GM18907 (cell line): ENCODE measurements around the gene SPATA45.
A peak's percentile ranks its signal among the peaks of the same experiment; 100 is the strongest.

Source experiments
- ATAC-seq: cut with Tn5 transposase; IDR thresholded peaks from one replicate; pipeline ENCODE4 v1.9.1; 2021; ENCODE audit warnings: mild to moderate bottlenecking, moderate library complexity; ENCODE audit not compliant: unreplicated experiment

The SPATA45 gene

DNA sequence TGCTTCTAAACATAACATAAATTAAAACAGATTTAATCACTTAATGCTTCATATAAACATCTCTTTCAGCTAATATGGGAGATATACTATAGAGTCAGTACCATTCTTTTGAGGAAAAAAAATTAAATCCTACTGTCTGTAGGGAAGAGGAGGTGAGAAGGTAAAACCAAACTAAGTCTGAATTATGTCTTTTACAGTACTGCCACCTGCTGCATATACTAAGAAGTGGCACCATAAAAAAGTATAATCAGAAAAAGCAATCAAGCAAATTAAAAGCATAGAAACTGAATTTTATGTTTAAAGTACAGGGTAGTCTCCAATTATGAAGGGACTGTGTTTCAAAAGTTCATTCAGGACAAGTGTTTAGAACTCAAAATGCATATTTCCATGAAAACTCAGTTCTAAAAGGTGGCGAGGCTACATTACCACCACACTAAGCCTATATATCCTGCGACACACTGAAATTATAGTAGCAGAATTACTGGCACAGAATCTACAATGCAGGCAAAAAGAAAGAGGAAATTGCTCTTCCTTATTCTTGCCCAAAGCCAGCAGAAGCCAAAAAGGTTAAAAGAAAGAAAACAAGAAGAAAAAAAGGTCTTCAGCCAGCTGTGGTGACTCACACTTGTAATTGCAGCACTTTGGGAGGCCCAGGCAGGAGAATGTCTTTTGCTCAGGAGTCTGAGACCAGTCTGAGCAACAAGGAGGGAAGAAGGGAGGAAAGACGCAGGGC is 64.9 kb downstream of the SPATA45 start:
- ATAC-seq, result peak; percentile 45

DNA sequence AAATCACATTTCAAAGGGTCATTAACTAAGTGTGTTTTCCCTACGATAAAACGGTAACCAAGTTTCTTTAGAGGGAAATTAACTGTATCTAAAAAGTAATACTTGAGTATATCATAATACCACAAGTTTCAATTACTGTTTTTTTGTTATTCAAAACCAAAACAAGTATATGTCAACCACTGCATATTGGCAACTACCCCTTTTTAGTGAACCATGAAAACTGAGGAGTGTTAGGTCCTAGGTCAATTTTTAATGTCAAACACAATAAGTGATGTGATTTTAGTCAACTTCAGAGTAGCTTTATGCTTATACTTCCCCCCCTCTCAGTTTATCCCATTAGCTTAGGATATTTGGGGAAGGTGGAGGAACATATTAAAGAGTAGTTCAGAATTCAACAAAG is 66.2 kb downstream of the SPATA45 start:
- no peak for ATAC-seq

DNA sequence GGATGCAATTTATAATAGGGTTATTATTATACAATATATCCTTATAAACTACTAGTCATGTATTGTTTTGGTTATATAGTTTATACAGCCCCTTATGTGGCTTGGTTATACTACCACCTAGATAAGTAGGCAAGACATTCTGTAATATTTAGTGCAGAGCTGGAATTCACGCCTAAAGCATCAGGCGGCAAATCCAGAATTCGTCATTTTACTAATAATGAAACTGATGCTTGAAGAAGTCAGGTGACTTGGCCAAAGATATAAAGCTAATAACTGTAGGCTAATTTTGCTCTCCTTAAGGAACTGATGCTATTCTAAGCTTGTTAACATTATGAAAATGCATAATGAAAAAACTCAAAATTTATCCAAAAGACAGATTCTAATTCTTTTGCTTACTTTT is 66.7 kb downstream of the SPATA45 start:
- ATAC-seq, result no peak
